ENCODE data around the gene USP16. TPM values are rescaled to one million over a fixed set of nuclear protein-coding genes. Genes with fewer than 3 reads are reported as not detected.

The USP16 gene
- total and polyA plus RNA-seq, 2 of the 13 experiments (the other 11 are each of a cell fraction or from before 2014, with no cell fraction given): 16.5 to 46.9 TPM

- TF ChIP-seq CCAR2 (optimal IDR thresholded peaks at IDR 0.05; ENCODE audit: low read depth, low read length) (no peak), ZSCAN20 (CRISPR knock-in tag; IDR thresholded peaks at IDR 0.05; ENCODE audit: borderline replicate concordance) (no peak), HMG20B (CRISPR knock-in tag; conservative IDR thresholded peaks at IDR 0.05) (no peak), PREB (CRISPR knock-in tag; IDR thresholded peaks at IDR 0.05) (no peak), TFAP4 (IDR thresholded peaks at IDR 0.05; ENCODE audit: borderline replicate concordance, low read depth) (no peak; the same call in 1 of the 2 replicates), U2AF2 (IDR thresholded peaks at IDR 0.05; ENCODE audit: low read depth, low read length) (no peak), ZNF326 (CRISPR knock-in tag; IDR thresholded peaks at IDR 0.05; ENCODE audit: borderline replicate concordance) (no peak), ZNF503 (CRISPR knock-in tag; IDR thresholded peaks at IDR 0.05) (0 out of 2 replicates have a peak, but pooled peaks have one; percentile 52), SNAPC5 (CRISPR knock-in tag; IDR thresholded peaks at IDR 0.05; ENCODE audit: borderline replicate concordance) (no peak), SALL2 (CRISPR knock-in tag; IDR thresholded peaks at IDR 0.05) (peak; percentile 45; the same call in 1 of the 2 replicates), ZNF776 (CRISPR knock-in tag; IDR thresholded peaks at IDR 0.05) (no peak), THRA (CRISPR knock-in tag; IDR thresholded peaks at IDR 0.05; ENCODE audit: borderline replicate concordance) (0 out of 2 replicates have a peak, but pooled peaks have one; percentile 27), JUN (CRISPR knock-in tag; IDR thresholded peaks at IDR 0.05) (no peak), WIZ (CRISPR knock-in tag; IDR thresholded peaks at IDR 0.05) (peak; percentile 62; the same call in 1 of the 2 replicates), ZNF547 (CRISPR knock-in tag; IDR thresholded peaks at IDR 0.05) (no peak), FOSL2 (CRISPR knock-in tag; IDR thresholded peaks at IDR 0.05) (no peak), ZNF784 (CRISPR knock-in tag; IDR thresholded peaks at IDR 0.05; ENCODE audit: borderline replicate concordance) (no peak), ZNF598 (CRISPR knock-in tag; IDR thresholded peaks at IDR 0.05; ENCODE audit: borderline replicate concordance) (0 out of 2 replicates have a peak, but pooled peaks have one; percentile 21), ESRRA (CRISPR knock-in tag; IDR thresholded peaks at IDR 0.05; ENCODE audit: low read depth) (no peak), DRAP1 (CRISPR knock-in tag; IDR thresholded peaks at IDR 0.05) (peak; percentile 69), ZNF430 (CRISPR knock-in tag; IDR thresholded peaks at IDR 0.05) (peak; percentile 44; the same call in 1 of the 2 replicates)
Measured at GRCh38 chr21:29024474-29025327, at the start of gene USP16 (continued).

Data from HepG2 (cell line).